Measurements from ENCODE around the gene TMEM11. TPM values are rescaled to one million over a fixed set of nuclear protein-coding genes. Genes with fewer than 3 reads are reported as not detected.

The TMEM11 gene
- total RNA-seq, 1 experiment from 2014 or later, result 32.5 TPM

- Histone ChIP-seq H3K27ac (ENCODE audit: insufficient read length, low read depth, low read length) (no peak overlapping the region), H2BK120ac (ENCODE audit: low read depth, low read length, poor library complexity, severe bottlenecking) (no peak overlapping the region), H3K4me2 (ENCODE audit: insufficient read depth, insufficient read length, low read length) (no peak overlapping the region), H3K14ac (ENCODE audit: insufficient read depth, low read length) (no peak overlapping the region), H3K56ac (ENCODE audit: insufficient read length, low read depth, low read length) (no peak overlapping the region), H3K4ac (ENCODE audit: low read depth, low read length) (no peak overlapping the region), H3K18ac (ENCODE audit: insufficient read length, low read depth, low read length) (no peak overlapping the region), H3K79me2 (ENCODE audit: insufficient read depth, low read length) (no peaks in the 10 kb centered on the region), H2BK20ac (ENCODE audit: low read depth, low read length, poor library complexity, severe bottlenecking) (no peak overlapping the region), H3K9ac (ENCODE audit: extremely low read depth, insufficient read length, low read length) (no peak overlapping the region), H4K8ac (replicated peaks; ENCODE audit: insufficient read length, low read depth, low read length) (no peak overlapping the region), H2BK12ac (ENCODE audit: insufficient read length, low read depth, low read length) (no peak overlapping the region), H4K5ac (ENCODE audit: insufficient read length, low read depth, low read length) (no peak overlapping the region), H3K23me2 (ENCODE audit: insufficient read length, low read depth, low read length, poor library complexity, severe bottlenecking) (no peaks in the 10 kb centered on the region), H3K23ac (ENCODE audit: insufficient read length, low read depth, low read length) (no peak overlapping the region), H4K20me1 (ENCODE audit: control insufficient read depth, insufficient read depth, insufficient read length) (no peaks in the 10 kb centered on the region), H2BK5ac (ENCODE audit: insufficient read length, low read length) (no peak overlapping the region), H2BK15ac (ENCODE audit: low read depth, low read length) (no peak overlapping the region), H3K27me3 (ENCODE audit: insufficient read depth, low read length) (no peaks in the 10 kb centered on the region), H4K91ac (ENCODE audit: insufficient read length, low read depth, low read length) (no peak overlapping the region), H2AFZ (ENCODE audit: low read length) (no peak overlapping the region), H3K79me1 (ENCODE audit: insufficient read depth, low read depth, low read length, poor library complexity, severe bottlenecking) (no peaks in the 10 kb centered on the region), H3K9me3 (ENCODE audit: control insufficient read depth, low read depth, low read length) (no peaks in the 10 kb centered on the region), H3T11ph (ENCODE audit: low read length) (no peak overlapping the region), H2AK5ac (ENCODE audit: insufficient read length, low read length) (no peak overlapping the region), H3K4me1 (ENCODE audit: insufficient read depth, low read length) (no peaks in the 10 kb centered on the region; the same call in 1 of the 2 replicates)
- Mint-ChIP-seq H3K36me3 (ENCODE audit: insufficient read depth in 1 of 3, low read depth in 3 of 3) (peaks cover 0 to 2% (median 0%) of the 10 kb centered on the region in 3 experiments; a peak in 1 of 7 replicates), H3K4me1 (peaks cover 13 to 19% of the 10 kb centered on the region in 2 experiments), H3K9me3 (peaks cover 0 to 4% of the 10 kb centered on the region in 2 experiments; a peak in 1 of 5 replicates), H3K4me3 (no peak overlapping the region; a peak in 1 of 5 replicates), H3K27me3 (ENCODE audit: low read depth) (peaks cover 10% of the 10 kb centered on the region; the same call in 1 of the 2 replicates), H3K27ac (no peak overlapping the region)
- TF ChIP-seq, protein P1, sequence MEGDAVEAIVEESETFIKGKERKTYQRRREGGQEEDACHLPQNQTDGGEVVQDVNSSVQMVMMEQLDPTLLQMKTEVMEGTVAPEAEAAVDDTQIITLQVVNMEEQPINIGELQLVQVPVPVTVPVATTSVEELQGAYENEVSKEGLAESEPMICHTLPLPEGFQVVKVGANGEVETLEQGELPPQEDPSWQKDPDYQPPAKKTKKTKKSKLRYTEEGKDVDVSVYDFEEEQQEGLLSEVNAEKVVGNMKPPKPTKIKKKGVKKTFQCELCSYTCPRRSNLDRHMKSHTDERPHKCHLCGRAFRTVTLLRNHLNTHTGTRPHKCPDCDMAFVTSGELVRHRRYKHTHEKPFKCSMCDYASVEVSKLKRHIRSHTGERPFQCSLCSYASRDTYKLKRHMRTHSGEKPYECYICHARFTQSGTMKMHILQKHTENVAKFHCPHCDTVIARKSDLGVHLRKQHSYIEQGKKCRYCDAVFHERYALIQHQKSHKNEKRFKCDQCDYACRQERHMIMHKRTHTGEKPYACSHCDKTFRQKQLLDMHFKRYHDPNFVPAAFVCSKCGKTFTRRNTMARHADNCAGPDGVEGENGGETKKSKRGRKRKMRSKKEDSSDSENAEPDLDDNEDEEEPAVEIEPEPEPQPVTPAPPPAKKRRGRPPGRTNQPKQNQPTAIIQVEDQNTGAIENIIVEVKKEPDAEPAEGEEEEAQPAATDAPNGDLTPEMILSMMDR (conservative IDR thresholded peaks at IDR 0.05), result no peak
- no CpG with 5 or more reads among the region's 1 CpG for WGBS (ENCODE audit: extremely low coverage, insufficient read length, low lambda C conversion rate)
- no peak for DNase-seq
These were observed 22.0 kb upstream of the TMEM11 start for GRCh38 chr17:21235921-21236320.
